ENCODE data around the gene STKLD1.

- TF ChIP-seq EP300 (IDR thresholded peaks at IDR 0.05; ENCODE audit: low read depth) (no peak), CTCF (IDR thresholded peaks at IDR 0.05) (no peak), POLR2A (IDR thresholded peaks at IDR 0.05) (no peak), POLR2AphosphoS5 (IDR thresholded peaks at IDR 0.05) (no peak)
Observed at GRCh38 chr9:133378408-133378962, 2.3 kb downstream of the STKLD1 start.
